OCI-LY3 (cell line): ENCODE measurements around the gene CACNA1F.
"Not testable (repeated sequence)": the region's sequence is repeated elsewhere in the genome, so short reads cannot be mapped to it uniquely, and the experiment has no call there.

Experiments used
- CTCF ChIP-seq: fragments of 200-600, 300-600 bp; sonication (generic); IDR thresholded peaks from 2 replicates; pipeline ENCODE4 v1.5.1; 2014; ENCODE audit warnings: antibody characterized with exemption, low read length, low read depth
- EZH2phosphoT487 ChIP-seq: fragments of 200-600 bp; shearing (Covaris generic); IDR thresholded peaks from 2 replicates; pipeline ENCODE4 v1.6.1; 2018; ENCODE audit warnings: antibody characterized with exemption, mixed run types, low read depth

- TF ChIP-seq CTCF, EZH2phosphoT487: not testable (repeated sequence)
These were observed 59.6 kb downstream of the CACNA1F start for GRCh38 chrX:49173544-49173943.
